Globus pallidus (tissue), 1 donor: ENCODE data around the gene CCDC28B.

Experiments used
- DNase-seq: peaks from one replicate; pipeline ENCODE4 v3.0.0-alpha.2; 2015; ENCODE audit warnings: low spot score

Gene CCDC28B

GRCh38 chr1:32194984-32195383, 5.4 kb upstream of the CCDC28B start:
- no peak for DNase-seq

GRCh38 chr1:32195531-32195930, 4.9 kb upstream of the CCDC28B start:
- no peak for DNase-seq

DNA sequence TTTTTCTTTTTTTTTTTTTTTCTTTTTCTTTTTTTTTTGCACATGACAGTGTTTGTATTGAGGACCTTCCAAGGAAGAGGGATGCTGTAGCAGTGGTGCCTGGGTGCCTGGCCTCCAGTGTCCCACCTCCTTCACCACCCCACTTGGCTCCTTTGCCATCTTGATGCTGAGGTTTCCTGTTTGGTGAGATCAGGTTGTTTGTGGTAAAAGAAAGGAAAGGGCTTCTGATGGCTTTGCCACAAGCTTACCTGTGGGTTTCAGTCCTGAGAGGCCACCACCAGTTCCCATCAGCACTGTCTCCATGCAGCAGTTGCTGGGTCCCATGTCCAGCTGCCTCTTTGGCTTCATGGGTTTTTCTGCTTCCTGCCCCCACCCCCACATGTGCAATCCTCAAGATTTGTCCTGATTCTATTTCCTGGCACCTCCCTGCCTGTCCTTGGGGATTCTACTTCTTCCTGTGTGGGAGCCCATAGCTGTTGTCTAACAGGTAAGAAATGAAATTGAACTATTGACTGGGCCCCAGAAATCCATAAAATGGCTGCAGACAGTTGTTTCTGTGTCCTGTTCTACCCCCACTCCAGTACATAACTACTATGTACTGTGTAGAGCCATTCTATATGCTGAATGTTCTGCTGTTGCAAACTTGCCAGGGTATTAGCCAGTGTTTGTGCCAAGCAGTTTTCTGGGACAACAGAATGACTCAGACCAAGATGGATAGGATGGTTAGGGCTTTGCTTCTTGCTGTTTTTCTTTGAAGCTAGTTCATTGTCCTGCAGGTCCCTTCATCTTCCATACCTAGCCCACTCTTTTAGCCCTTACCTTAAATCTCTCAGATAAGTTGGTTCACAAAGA, 4.2 kb upstream of the CCDC28B start:
- DNase-seq, result no peak

GRCh38 chr1:32197074-32197473, 3.3 kb upstream of the CCDC28B start:
- no peak for DNase-seq

DNA sequence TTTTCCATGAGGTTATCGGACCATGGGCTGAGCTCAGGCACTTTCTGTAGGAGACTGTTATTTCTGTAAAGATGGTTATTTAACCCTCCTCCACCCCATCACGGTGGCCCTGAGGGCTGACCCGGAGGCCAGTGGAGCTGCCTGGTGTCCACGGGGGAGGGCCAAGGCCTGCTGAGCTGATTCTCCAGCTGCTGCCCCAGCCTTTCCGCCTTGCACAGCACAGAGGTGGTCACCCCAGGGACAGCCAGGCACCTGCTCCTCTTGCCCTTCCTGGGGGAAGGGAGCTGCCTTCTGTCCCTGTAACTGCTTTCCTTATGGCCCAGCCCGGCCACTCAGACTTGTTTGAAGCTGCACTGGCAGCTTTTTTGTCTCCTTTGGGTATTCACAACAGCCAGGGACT, 2.6 kb upstream of the CCDC28B start:
- no peak for DNase-seq

- no peak for DNase-seq
Observed at GRCh38 chr1:32198237-32199042, 2.0 kb upstream of the CCDC28B start.

DNA sequence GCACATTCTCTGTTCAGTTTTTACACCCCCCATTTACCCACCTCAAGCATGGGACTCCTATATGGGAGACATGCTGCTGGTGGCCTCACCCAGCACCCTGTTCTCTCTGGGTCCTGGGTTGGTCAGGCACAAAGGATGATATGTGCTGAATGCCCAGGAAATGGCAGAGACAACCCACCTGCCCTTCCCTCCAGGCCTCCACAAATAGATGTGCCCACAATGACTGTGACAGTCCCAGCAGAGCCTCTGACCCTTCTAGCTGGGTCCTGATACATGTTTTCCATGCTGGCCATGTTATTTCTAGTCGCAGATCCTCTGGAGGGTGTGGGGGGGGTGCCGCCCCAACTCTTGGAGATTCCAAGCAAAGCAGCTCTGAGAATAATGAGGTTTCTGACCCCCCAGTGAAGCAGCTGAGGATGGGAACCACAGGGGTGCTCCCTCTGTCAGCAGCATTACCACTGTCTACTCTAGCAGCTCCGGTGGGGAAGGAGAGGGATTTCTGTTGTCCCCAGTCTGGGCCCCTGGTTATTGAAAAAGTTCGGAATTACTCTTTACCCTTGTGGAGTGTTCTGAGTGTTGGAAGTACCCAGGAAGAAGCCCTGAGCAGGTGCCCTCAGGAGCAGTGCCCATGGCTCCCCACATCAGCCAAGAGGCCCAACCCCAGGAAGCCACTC, 1.2 kb upstream of the CCDC28B start:
- no peak for DNase-seq

- DNase-seq, result peak; percentile 41
Observed at GRCh38 chr1:32199717-32200072, 700 bp upstream of the CCDC28B start.

DNA sequence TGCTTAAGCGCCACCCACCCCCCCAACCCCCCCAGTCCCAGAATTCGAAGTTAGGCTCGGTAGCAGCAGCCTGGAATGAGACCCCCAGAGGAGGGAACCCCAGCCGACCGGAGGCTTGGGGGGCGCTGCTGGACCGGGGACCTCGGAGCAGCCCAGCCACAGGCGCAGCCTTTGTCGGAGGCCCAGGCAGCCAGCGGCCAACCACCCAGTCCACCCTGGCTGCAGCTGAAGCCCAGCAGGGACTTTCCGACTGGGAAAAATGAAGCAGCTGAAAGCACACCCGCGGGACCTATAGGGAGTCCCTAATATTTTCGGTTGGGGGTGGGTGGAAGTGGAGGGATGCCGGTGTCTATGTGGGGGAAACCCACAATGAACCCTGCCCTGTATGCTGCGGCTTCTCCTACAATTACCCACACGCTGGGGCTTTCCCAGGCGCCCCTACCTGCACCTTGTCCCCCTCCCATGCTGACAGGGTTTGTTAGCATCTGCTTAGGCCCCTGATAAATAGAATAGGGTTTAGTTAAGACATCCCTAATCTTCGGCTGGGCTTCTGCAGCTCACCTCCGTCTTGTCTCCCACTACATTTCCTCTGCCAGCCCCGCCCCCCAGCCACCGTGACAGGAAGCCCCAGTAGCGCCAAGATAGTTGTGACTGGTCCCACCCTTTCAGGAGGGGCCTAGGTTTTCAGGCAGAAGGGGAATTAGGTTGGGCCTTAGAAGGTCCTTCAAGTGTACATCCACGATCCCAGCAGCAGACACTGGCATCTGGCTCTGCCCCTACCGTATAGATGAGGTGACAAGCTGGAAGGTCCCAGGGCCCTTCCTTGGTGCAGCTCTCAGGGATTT, 838 bp downstream of the CCDC28B start:
- peak; percentile 45 for DNase-seq

- DNase-seq, result no peak
Observed at GRCh38 chr1:32204943-32205361, 4.6 kb downstream of the CCDC28B start.

DNA sequence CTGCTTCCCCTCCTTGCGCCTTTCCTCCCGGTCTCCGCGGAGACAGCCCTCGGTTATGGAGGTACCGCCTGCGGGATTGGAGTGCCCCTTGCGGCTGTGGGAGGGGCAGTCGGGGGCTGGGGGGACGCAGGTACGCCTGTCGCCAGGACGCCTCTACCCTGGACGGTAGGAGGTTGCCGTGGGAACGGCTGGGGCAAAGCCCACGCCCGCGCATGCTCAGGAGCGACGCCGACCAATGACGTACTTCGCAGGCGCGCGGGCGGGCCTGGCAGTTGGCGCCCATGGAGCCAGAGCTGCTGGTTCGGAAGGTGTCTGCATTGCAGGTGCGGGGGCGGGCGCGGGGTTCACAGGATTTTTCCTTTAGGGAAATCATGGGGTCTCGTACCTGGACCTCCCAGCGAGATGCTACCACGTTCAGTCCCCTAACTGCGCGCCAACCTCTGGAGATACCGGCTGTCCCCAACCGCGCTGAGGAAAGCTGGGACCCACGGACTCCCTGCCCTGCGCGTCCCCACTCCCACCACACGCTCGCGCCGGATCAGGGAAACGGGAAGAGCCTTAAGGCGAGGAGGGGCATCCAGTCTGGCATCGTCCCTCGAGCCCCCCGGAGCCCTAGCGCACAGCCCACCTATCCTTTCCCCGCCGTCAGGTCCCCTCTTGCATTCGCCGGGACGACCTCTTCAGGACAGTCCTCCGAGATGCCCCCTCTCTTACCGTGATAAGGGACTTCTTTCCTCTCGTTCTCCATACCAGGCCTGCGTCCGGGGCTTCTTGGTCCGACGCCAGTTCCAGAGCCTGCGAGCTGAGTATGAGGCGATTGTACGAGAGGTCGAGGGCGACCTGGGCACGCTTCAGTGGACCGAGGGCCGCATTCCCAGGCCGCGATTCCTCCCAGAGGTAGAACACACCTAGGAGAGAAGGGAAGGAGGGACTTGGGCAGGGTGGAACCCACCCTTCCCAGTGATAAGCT, 5.3 kb downstream of the CCDC28B start, which contains the start of gene IQCC:
IQCC (plus strand) TSS at position 271 of the 970 bp plus-strand sequence; CDS start at position 282, 11 bp downstream.
- DNase-seq, result peak; percentile 84

- DNase-seq, result no peak
Observed at GRCh38 chr1:32208469-32208868, 8.1 kb downstream of the CCDC28B start.

DNA sequence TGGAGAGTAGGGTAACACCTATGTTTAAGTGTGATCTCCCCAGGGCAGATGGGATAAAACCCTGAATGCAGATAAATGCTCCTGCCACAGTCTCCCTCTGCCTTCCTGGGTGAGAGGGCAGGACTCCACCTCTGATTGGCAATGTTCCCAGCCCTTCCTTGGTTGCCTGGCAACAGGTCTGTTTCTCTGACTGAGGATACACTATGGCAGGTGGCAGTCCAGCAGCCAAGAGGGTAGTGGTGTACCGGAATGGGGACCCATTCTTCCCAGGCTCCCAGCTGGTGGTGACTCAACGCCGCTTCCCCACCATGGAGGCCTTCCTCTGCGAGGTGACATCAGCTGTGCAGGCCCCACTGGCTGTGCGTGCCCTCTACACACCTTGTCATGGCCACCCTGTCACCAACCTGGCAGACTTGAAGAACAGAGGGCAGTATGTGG, 8.5 kb downstream of the CCDC28B start, which contains the start of gene DCDC2B:
DCDC2B (plus strand) TSS at position 199 of the 438 bp plus-strand sequence; CDS start at position 204, 5 bp downstream.
- DNase-seq, result no peak

DNA sequence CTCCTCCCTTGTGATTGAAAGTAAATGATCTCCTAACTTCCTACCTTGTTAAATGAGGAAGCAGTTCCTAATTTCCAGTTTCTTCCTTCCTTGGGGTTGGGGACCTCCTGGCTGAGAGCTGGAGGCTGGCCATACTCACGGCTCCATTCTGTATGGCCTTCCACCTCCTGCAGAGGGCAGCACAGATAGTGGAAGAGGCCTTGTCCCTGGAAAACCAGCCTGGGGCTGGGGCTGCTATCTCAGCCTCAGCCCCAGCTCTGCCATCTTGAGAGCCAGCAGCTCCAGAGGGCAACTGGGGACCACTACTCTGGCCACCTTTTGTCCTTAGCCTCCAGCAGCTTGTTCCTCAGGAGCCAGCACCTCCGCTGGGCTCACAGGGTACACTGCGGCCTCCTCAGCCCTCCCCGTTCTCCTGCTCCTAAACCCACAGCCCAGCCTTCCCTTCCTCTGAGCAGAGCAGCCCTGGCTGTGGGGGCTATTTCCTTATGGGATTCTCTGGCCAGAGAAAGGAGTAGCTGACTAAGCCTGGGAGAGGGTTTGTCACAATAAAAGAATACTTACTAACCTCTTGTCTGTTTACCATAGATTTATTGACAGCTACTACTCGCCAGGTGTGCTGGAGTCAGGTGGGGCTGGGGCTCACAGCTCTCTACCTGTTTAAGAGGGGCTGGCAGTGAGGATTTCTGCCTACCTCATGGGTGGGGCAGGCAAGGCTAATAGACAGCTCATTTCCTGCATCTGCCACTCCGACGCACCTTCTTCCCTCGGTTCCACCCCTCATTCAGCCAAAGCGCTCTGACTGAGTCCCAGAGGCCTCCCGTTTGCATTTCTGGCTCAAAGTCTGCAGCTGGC, 15.5 kb downstream of the CCDC28B start:
- peak; percentile 54 for DNase-seq

- no peak for DNase-seq
Observed at GRCh38 chr1:32216566-32216965, 16.2 kb downstream of the CCDC28B start.

- no peak for DNase-seq
Observed at GRCh38 chr1:32219022-32219421, 18.6 kb downstream of the CCDC28B start.

GRCh38 chr1:32220746-32221580, 20.6 kb downstream of the CCDC28B start:
- DNase-seq, result no peak

DNA sequence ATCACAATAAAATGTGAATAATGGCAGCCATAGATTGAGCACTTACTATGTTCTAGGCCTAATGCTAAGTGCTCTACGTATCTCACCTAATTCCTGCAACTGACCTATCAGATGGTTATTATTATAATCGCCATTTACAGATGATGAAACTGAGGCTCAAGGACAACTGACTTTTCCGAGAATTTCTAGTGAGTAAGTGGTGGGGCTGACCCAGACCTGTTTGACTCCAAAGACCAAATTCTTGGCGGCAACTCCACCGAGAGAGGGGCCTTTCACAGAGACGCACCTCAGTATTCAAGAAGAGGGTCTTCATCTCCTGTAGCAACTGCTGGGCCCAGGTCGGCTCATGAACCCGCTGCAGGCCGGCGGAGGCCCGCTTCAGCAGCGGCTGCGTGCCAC, 21.2 kb downstream of the CCDC28B start:
- no peak for DNase-seq
